ENCODE data around the gene XPC.

Gene XPC

GRCh38 chr3:14126017-14126886 is 52.1 kb downstream of the XPC start:
- TF ChIP-seq CTCF (IDR thresholded peaks at IDR 0.05; ENCODE audit: low read depth, low read length) (no peak), EZH2phosphoT487 (IDR thresholded peaks at IDR 0.05; ENCODE audit: low read depth) (no peak)
- Histone ChIP-seq H3K79me2 (ENCODE audit: low read length) (peaks cover 80% of the 10 kb centered on the region), H3K9ac (ENCODE audit: low read length) (peak overlapping the region; percentile 96), H3K9me3 (ENCODE audit: insufficient read depth, low read length) (no peaks in the 10 kb centered on the region), H3K4me1 (ENCODE audit: low read length) (peaks cover 25% of the 10 kb centered on the region), H3K36me3 (replicated peaks; ENCODE audit: low read depth, low read length) (peaks cover 63% of the 10 kb centered on the region), H3K27ac (ENCODE audit: low read length) (peak overlapping the region; percentile 57), H3K4me3 (ENCODE audit: low read length) (peak overlapping the region; percentile 81), H2AFZ (ENCODE audit: low read depth, low read length) (no peak overlapping the region), H4K20me1 (ENCODE audit: insufficient read depth, low read length) (peaks cover 17% of the 10 kb centered on the region; the same call in 1 of the 2 replicates), H3K27me3 (ENCODE audit: low read depth, low read length) (no peaks in the 10 kb centered on the region), H3K4me2 (ENCODE audit: low read length) (peak overlapping the region; percentile 94)

- Histone ChIP-seq H4K20me1 (ENCODE audit: insufficient read depth, low read length) (peaks cover 17% of the 10 kb centered on the region; the same call in 1 of the 2 replicates), H3K27ac (ENCODE audit: low read length) (peak overlapping the region; percentile 57), H3K36me3 (replicated peaks; ENCODE audit: low read depth, low read length) (peaks cover 59% of the 10 kb centered on the region), H3K4me1 (ENCODE audit: low read length) (peaks cover 25% of the 10 kb centered on the region), H3K27me3 (ENCODE audit: low read depth, low read length) (no peaks in the 10 kb centered on the region), H3K9ac (ENCODE audit: low read length) (peak overlapping the region; percentile 96), H3K4me3 (ENCODE audit: low read length) (peak overlapping the region; percentile 81), H2AFZ (ENCODE audit: low read depth, low read length) (peak overlapping the region; percentile 49), H3K79me2 (ENCODE audit: low read length) (peaks cover 86% of the 10 kb centered on the region), H3K9me3 (ENCODE audit: insufficient read depth, low read length) (no peaks in the 10 kb centered on the region), H3K4me2 (ENCODE audit: low read length) (peak overlapping the region; percentile 94)
- 0 out of 2 replicates have a peak, but pooled peaks have one; percentile 21 for TF ChIP-seq CTCF (IDR thresholded peaks at IDR 0.05; ENCODE audit: low read depth, low read length)
- TF ChIP-seq EZH2phosphoT487 (IDR thresholded peaks at IDR 0.05; ENCODE audit: low read depth) = no peak
These were observed 53.0 kb downstream of the XPC start for GRCh38 chr3:14125193-14126016.

GRCh38 chr3:14124615-14125192 is 53.7 kb downstream of the XPC start, which contains the start of the genes CHCHD4 and TMEM43:
Gene CHCHD4, minus strand, starts transcription at chr3:14124870. Its CDS starts 194 bp downstream, at chr3:14124676.
Gene TMEM43, plus strand, starts transcription at chr3:14125052. Its CDS starts 142 bp downstream, at chr3:14125194.
- Histone ChIP-seq H3K36me3 (replicated peaks; ENCODE audit: low read depth, low read length) (peaks cover 63% of the 10 kb centered on the region), H3K4me1 (ENCODE audit: low read length) (peaks cover 25% of the 10 kb centered on the region), H3K9ac (ENCODE audit: low read length) (peak within 1 kb of the TSS; percentile 96), H3K4me3 (ENCODE audit: low read length) (peak within 1 kb of the TSS; percentile 81), H3K79me2 (ENCODE audit: low read length) (peaks cover 93% of the 10 kb centered on the region), H4K20me1 (ENCODE audit: insufficient read depth, low read length) (peaks cover 17% of the 10 kb centered on the region; the same call in 1 of the 2 replicates), H3K27me3 (ENCODE audit: low read depth, low read length) (no peaks in the 10 kb centered on the region), H2AFZ (ENCODE audit: low read depth, low read length) (peak within 1 kb of the TSS; percentile 49), H3K4me2 (ENCODE audit: low read length) (peak within 1 kb of the TSS; percentile 95), H3K27ac (ENCODE audit: low read length) (peak within 1 kb of the TSS; percentile 69), H3K9me3 (ENCODE audit: insufficient read depth, low read length) (no peaks in the 10 kb centered on the region)
- TF ChIP-seq CTCF (IDR thresholded peaks at IDR 0.05; ENCODE audit: low read depth, low read length) (no peak), EZH2phosphoT487 (IDR thresholded peaks at IDR 0.05; ENCODE audit: low read depth) (no peak)

All from OCI-LY3 (cell line).